HepG2 (cell line): Measurements from ENCODE around the gene CIITA. TPM values are rescaled to one million over a fixed set of nuclear protein-coding genes. Genes with fewer than 3 reads are reported as not detected.

Experiments
- ARID3A ChIP-seq: IDR thresholded peaks from 2 replicates; pipeline ENCODE4 v1.6.1; 2012; ENCODE audit warnings: low read depth, low read length, improper control_type of control experiment
- ARID4A ChIP-seq: sonication (generic); formaldehyde crosslinking; IDR thresholded peaks from 2 replicates; pipeline ENCODE4 v1.5.0; 2020; ENCODE audit warnings: mild to moderate bottlenecking, missing genetic modification reagents, borderline replicate concordance
- CHD4 ChIP-seq: fragments of 200-600 bp; sonication (generic); IDR thresholded peaks from 2 replicates; pipeline ENCODE4 v1.7.0; 2017; ENCODE audit warnings: mild to moderate bottlenecking, low read length, borderline replicate concordance
- FOXO1 ChIP-seq: sonication (generic); formaldehyde crosslinking; IDR thresholded peaks from 2 replicates; pipeline ENCODE4 v1.4.0; 2020; ENCODE audit warnings: missing genetic modification reagents
- KDM3A ChIP-seq: IDR thresholded peaks from 2 replicates; pipeline ENCODE4 v1.6.1; 2018; ENCODE audit warnings: low read depth, missing compliant biosample characterization
- MED1 ChIP-seq: sonication (generic); formaldehyde crosslinking; IDR thresholded peaks from 2 replicates; pipeline ENCODE4 v1.4.0; 2020; ENCODE audit warnings: missing genetic modification reagents
- NCOA1 ChIP-seq: sonication (generic); formaldehyde crosslinking; IDR thresholded peaks from 2 replicates; pipeline ENCODE4 v1.9.0; 2021; ENCODE audit warnings: missing genetic modification reagents
- PATZ1 ChIP-seq: sonication (generic); formaldehyde crosslinking; IDR thresholded peaks from 2 replicates; pipeline ENCODE4 v1.4.0; 2020; ENCODE audit warnings: missing genetic modification reagents
- PRMT3 ChIP-seq: sonication (generic); formaldehyde crosslinking; IDR thresholded peaks from 2 replicates; pipeline ENCODE4 v1.8.1; 2022; ENCODE audit warnings: low read depth, mild to moderate bottlenecking, moderate library complexity, missing genetic modification reagents, borderline replicate concordance
- RAD51 ChIP-seq: fragments of 450-650 bp; IDR thresholded peaks from 2 replicates; pipeline ENCODE4 v1.6.1; 2016; ENCODE audit warnings: borderline replicate concordance
- RARA ChIP-seq: IDR thresholded peaks from 2 replicates; pipeline ENCODE4 v1.6.1; 2016; ENCODE audit warnings: missing genetic modification reagents, missing compliant biosample characterization
- REL ChIP-seq: sonication (generic); formaldehyde crosslinking; conservative IDR thresholded peaks from 2 replicates; pipeline ENCODE4 v1.8.0; 2022; ENCODE audit warnings: mild to moderate bottlenecking, missing genetic modification reagents, moderate library complexity
- SCMH1 ChIP-seq: sonication (generic); formaldehyde crosslinking; IDR thresholded peaks from 2 replicates; pipeline ENCODE4 v1.9.0; 2021; ENCODE audit warnings: missing genetic modification reagents, mild to moderate bottlenecking, borderline replicate concordance
- TEAD2 ChIP-seq: sonication (generic); formaldehyde crosslinking; IDR thresholded peaks from 2 replicates; pipeline ENCODE4 v1.9.0; 2021; ENCODE audit warnings: missing genetic modification reagents
- TFAP4 ChIP-seq: sonication (generic); IDR thresholded peaks from 2 replicates; pipeline ENCODE4 v1.6.1; 2016; ENCODE audit warnings: low read depth, borderline replicate concordance
- ZFP37 ChIP-seq: sonication (generic); formaldehyde crosslinking; IDR thresholded peaks from 2 replicates; pipeline ENCODE4 v1.4.0; 2020; ENCODE audit warnings: missing genetic modification reagents, borderline replicate concordance
- ZFY ChIP-seq: sonication (generic); formaldehyde crosslinking; IDR thresholded peaks from 2 replicates; pipeline ENCODE4 v1.4.0; 2020; ENCODE audit warnings: missing genetic modification reagents
- ZMAT5 ChIP-seq: sonication (generic); formaldehyde crosslinking; IDR thresholded peaks from 2 replicates; pipeline ENCODE4 v1.5.0; 2020; ENCODE audit warnings: mild to moderate bottlenecking, low read depth, missing genetic modification reagents, borderline replicate concordance
- ZNF256 ChIP-seq: sonication (generic); formaldehyde crosslinking; conservative IDR thresholded peaks from 2 replicates; pipeline ENCODE4 v1.4.0; 2020; ENCODE audit warnings: missing genetic modification reagents
- ZNF274 ChIP-seq: sonication (generic); formaldehyde crosslinking; IDR thresholded peaks from 2 replicates; pipeline ENCODE4 v1.5.1; 2020; ENCODE audit warnings: mild to moderate bottlenecking, missing genetic modification reagents
- ZNF563 ChIP-seq: sonication (generic); formaldehyde crosslinking; IDR thresholded peaks from 2 replicates; pipeline ENCODE4 v1.8.0; 2022; ENCODE audit warnings: mild to moderate bottlenecking, moderate library complexity, missing genetic modification reagents
- ZNF792 ChIP-seq: IDR thresholded peaks from 2 replicates; pipeline ENCODE4 v1.6.1; 2016
- polyA plus RNA-seq, 8 experiments: library from polyadenylated mRNA; depleted of rRNA in 3 of 8; stranded (reverse) in 7 of 8; unstranded in 1 of 8; fragments of >200 nt; fragmentation: Illumina TruSeq in 4 of 8; extraction: Trizol in 4 of 8; gene quantifications; 2 replicates each; pipeline versions ENCODE4 v1.2.1 to v1.2.3, GENCODE V29; 2011 to 2016; ENCODE audit warnings: low read depth in 4 of 8, missing spikeins in 1 of 8, mixed read lengths in 1 of 8; ENCODE audit not compliant: insufficient read depth in 1 of 8
- total RNA-seq, 5 experiments: library from RNA; depleted of rRNA; stranded (reverse); fragments of >200 nt; fragmentation: Illumina TruSeq; extraction: Trizol; gene quantifications; 2 replicates each; pipeline ENCODE4 v1.2.3, GENCODE V29; 2016; ENCODE audit warnings: low read depth in 1 of 5

CIITA gene
- total and polyA plus RNA-seq, 2 of the 13 experiments (the other 11 are each of a cell fraction or from before 2014, with no cell fraction given): 0.08 to 0.09 TPM

GRCh38 chr16:10870137-10870776 lies 6.7 kb upstream of the CIITA start (continued):
- TF ChIP-seq TFAP4: peak; percentile 52; the same call in 1 of the 2 replicates
- TF ChIP-seq ZFP37 (CRISPR knock-in tag): 0 out of 2 replicates have a peak, but pooled peaks have one; percentile 36
- peak; percentile 77 for TF ChIP-seq RARA
- TF ChIP-seq TEAD2 (CRISPR knock-in tag): no peak
- no peak for TF ChIP-seq SCMH1
- no peak for TF ChIP-seq ZNF256 (CRISPR knock-in tag)
- TF ChIP-seq ZNF563: no peak
- TF ChIP-seq PRMT3 (CRISPR knock-in tag): no peak
- TF ChIP-seq PATZ1 (CRISPR knock-in tag): 0 out of 2 replicates have a peak, but pooled peaks have one; percentile 41
- 0 out of 2 replicates have a peak, but pooled peaks have one; percentile 36 for TF ChIP-seq MED1
- TF ChIP-seq RAD51: peak; percentile 65
- TF ChIP-seq ZNF792 (CRISPR knock-in tag): peak; percentile 18; the same call in 1 of the 2 replicates
- TF ChIP-seq ZNF274 (CRISPR knock-in tag): 0 out of 2 replicates have a peak, but pooled peaks have one; percentile 71
- TF ChIP-seq REL (CRISPR knock-in tag): no peak
- TF ChIP-seq KDM3A (CRISPR knock-in tag): no peak
- TF ChIP-seq CHD4: peak; percentile 92
- TF ChIP-seq ARID4A (CRISPR knock-in tag): peak; percentile 41; the same call in 1 of the 2 replicates
- no peak for TF ChIP-seq ZMAT5 (CRISPR knock-in tag)
- no peak for TF ChIP-seq ZFY (CRISPR knock-in tag)
- TF ChIP-seq NCOA1 (CRISPR knock-in tag): no peak
- peak; percentile 62; the same call in 1 of the 2 replicates for TF ChIP-seq FOXO1 (CRISPR knock-in tag)
- TF ChIP-seq ARID3A: no peak
